Measurements from ENCODE around the gene SPEM1.

DNA sequence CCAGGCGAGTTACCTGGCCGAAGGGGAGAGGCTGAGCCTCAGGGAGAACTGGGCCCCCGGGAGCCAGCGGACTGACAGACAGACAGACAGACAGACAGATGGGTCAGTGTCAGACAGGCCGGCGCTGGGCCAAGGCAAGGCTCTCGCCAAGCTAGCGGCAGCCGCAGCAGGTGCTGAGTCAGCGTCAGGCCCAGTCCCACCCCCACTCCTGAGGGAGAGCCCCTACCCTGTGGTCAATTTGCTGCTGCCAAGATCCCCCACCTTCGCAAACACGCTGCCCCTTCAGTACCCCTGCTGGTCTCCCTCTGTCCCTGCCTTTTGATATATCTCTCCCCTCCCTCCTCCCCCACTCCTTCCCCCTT is 20.7 kb downstream of the SPEM1 start:
- TF ChIP-seq JUND (IDR thresholded peaks at IDR 0.05; ENCODE audit: low read depth, low read length) (no peak), TAF1 (IDR thresholded peaks at IDR 0.05; ENCODE audit: borderline replicate concordance, low read depth, low read length) (no peak), CTCF (IDR thresholded peaks at IDR 0.05 in 2 of 3, conservative IDR thresholded peaks at IDR 0.05 in 1 of 3; ENCODE audit: control insufficient read depth in 2 of 3, extremely low read depth in 1 of 3, insufficient read depth in 1 of 3, low read depth in 3 of 3, low read length in 3 of 3) (peak in 2 of 3 experiments; percentile 13 to 14; a peak in 2 of 6 replicates)

Data from GM12878 (cell line).